GM18502 (cell line): ENCODE results near the gene KSR2.
"Not testable (repeated sequence)": the region's sequence is repeated elsewhere in the genome, so short reads cannot be mapped to it uniquely, and the experiment has no call there.

ENCODE experiments used
- ATAC-seq: cut with Tn5 transposase; IDR thresholded peaks from one replicate; pipeline ENCODE4 v1.9.1; 2021; ENCODE audit warnings: mild to moderate bottlenecking; ENCODE audit not compliant: unreplicated experiment, poor library complexity

KSR2 gene

DNA sequence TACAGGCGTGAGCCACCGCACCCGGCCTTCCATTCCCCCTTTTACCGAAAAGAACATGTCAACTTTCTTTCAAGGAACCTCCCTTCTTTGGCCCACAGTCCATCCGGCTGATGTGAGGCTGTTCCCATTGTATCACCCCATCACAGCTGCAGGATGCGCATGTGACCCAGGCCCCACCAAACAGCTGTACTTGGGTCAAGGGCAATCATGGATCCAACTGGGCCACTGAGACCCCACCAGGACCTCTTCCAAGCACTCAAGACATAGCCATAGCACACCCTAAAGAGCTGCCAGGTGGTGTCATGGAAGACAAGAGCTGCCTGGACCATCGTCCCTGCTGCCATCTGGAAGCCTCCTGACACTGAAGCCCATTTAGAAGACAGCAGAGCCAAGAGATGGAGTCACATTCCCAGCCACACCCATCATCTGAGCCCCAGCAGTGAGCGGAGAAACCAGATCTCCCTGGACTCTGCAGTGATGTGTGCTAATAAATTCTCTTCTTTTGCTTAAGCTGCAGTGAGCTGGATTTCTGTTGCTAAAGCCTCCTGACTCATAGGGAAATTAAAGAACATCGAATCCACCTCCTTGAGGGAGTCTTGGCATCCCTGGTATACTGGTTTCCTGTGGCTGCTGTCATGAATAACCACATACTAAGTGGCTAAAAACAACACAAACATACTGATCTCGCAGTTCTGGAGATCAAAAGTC is 105.6 kb downstream of the KSR2 start:
- no peak for ATAC-seq

- no peak for ATAC-seq
Measured at GRCh38 chr12:117861691-117862090, 107.1 kb downstream of the KSR2 start.

- not testable (repeated sequence) for ATAC-seq
Measured at GRCh38 chr12:117860787-117861290, 108.0 kb downstream of the KSR2 start.

DNA sequence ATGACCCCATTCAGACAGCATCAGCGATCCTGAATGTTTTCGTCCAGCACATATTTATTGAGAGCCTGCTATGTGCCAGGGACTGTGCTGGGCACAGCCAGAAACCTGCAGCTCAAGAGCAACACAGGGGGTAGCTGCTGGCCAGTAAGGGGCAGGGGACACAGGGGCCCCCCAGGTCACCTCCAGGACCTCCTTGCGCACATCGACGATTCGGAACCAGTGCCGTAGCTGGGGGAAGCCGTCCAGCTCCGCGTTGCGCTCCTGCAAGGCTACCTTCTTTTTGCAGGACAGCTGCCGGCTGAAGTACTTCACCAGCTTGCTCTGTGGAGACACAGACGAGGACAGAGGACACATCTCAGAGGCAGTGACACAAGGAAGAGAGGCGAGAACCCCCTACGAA is 108.7 kb downstream of the KSR2 start:
- no peak for ATAC-seq

DNA sequence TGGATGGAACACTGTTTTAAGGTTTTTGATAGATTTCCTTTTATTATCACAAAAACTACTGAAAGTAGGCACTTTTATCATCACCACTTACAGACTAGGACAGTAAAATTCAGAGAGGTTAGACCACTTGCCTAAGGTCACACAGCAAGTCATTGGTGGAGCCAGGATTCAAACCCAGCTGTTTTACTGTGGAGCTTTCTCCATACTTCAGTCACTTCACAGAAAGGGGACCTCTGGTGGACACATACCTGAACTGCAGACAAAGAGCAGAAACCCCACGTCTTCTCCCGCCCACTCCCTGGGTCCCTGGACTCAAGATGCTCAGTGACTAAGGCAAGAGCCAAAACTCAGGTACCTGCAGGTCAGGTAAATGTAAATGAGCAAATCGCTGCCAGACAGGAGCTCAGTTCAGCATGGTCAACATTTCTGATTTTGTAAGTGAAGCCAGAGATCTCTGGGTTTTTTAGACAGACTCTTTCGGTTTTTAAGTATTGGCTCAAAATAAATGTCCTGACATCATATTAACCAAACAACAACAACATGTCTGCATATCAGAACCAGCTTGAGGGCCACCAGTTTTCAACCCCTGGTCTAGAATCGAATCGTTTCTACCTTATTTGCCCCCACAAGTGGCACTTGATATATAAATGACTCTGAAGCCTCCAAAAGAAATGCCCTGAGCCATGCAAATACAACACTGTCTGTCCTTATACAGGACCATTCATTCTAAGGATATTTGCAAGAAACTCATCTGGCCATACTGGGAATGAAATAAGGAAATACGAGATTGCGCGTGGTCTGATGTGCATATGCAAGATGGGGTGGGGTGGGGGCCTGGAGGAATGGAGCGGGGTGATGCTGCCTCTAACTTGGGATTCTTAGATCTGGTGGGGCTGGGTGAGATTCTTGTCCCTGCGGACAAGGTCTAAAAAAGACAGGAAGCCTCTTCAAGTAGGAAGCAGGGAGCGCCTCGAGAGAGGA is 110.9 kb downstream of the KSR2 start:
- no peak for ATAC-seq

- not testable (repeated sequence) for ATAC-seq
Measured at GRCh38 chr12:117857139-117857538, 111.7 kb downstream of the KSR2 start.

DNA sequence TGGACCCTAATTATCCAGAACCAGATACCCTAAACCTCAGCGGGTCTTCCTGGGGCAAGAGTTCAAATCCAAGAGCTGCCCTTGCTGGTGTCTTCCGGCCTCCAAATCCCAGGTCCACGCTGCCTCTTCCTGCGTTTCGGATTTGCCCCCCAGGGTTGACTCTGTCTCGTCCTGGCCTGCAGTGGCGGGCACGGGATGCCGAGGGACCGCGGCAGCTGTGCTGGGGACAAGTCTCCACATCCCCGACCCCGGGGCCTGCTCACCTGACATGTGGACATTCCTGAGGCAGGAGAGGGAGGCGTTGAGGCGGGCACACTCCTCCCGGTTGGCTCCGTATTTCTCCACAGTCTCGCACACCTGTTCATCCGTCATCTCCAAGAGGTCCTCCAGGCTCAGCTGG is 113.6 kb downstream of the KSR2 start:
- no peak for ATAC-seq

DNA sequence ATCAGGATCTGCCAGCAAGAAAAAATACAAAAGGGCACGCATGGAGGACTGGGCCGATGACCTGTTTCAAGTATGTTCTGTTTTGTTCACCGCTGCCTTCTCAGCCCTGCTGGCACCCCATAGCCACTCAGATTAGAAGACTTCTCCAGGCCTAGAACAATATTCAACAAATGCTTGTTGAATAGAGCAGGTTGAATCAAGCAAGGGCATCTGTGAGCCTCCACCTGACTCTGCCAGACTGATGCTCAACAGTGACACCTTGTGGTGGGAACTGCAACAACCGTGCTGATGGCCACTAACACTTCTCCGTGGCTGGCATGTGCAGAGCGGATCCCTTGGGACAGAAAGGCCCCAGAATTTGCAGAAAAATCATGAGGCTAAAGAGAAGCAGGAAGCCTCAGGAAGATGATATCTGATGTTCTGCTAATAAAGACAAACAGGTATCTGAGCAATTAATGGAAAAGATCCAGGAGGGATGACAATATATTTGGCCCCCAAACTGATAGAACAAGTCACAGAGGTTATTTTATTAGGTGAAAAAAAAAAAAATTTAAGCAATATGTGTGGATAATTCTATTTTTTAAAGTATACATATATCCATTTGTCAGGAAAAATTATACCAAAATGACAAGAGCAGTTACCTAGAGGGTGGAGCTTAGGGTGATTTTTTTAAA is 114.3 kb downstream of the KSR2 start:
- ATAC-seq, result no peak

DNA sequence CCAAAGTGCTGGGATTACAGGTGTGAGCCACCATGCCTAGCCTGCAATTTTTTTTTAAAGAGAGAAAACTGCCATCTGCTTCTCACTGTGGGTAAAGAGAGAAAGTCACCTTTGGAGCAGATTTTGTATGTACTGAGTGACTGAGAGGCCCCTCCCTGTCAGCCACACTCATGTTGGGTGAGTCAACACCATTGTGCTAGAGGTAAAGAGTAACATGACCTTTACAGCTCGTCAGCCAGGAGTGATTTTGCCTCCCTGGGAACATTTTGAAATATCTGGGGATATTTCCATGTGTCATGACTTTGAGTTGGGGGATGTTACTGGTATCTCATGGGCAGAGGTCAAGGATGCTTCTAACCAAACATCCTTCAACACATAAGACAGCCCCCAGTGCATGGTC is 115.2 kb downstream of the KSR2 start:
- no peak for ATAC-seq

DNA sequence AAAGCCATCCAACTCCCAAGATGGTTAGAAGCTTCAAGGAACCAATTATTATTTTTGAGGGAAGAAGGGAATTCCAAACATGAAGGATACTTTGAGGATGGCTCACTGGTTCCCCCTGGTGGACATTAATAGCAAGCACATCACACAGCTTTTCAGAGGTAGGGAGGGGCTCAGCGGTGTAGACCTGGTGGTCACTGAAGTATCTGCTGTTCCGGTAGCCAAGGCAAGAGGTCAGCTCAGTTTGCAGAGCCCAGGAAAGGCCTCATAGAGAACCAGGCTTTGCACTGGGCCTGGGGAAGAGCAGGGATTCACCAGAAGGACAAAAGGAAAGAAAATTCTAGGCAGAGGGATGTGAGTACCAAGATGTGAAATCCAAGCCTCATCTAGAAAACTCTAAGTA is 118.7 kb downstream of the KSR2 start:
- no peak for ATAC-seq

DNA sequence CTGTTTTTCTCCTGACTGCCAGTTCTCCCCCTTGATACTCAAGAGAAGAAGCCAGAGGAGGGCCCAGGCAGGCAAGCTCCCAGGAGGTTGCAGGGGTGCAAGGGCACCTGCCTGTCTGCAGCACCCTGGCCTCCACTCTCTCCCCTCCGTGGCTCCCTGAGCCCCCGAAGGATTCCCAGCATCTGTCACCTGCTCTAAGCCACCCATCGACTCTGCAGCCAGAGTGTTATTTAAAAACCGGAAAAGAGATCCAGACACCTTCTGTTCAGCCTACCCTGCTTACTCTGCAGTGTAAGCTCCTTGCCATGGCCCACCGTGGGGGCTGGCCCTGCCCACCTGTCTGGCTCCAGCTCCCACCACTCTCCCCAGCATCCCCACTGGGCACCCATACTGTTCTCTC is 121.4 kb downstream of the KSR2 start:
- no peak for ATAC-seq

GRCh38 chr12:117845271-117845904 is 123.4 kb downstream of the KSR2 start:
- no peak for ATAC-seq

- no peak for ATAC-seq
Measured at GRCh38 chr12:117844114-117844830, 124.5 kb downstream of the KSR2 start.

DNA sequence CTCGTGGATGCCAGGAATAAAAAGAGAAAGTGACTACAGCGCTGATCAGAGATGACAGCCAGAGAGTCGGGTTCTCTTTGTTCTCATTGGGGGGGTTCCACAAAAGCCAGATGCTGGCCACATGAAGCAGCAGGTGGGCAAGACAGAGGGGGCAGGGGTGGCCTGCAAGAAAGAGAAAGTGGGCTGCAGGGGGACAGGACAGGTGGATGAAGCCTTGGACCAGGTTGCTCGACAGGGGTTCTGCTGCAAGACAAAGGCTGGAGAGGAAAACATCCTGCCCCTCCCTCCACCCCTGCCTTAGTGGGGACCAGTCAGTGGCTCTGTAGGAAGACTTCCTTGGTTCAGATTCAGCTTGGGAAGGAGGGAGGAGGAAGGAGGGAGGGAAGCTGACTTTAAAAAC is 126.2 kb downstream of the KSR2 start:
- no peak for ATAC-seq

GRCh38 chr12:117842220-117842619 is 126.6 kb downstream of the KSR2 start:
- ATAC-seq, result no peak

GRCh38 chr12:117837737-117838050 is 131.1 kb downstream of the KSR2 start:
- no peak for ATAC-seq

DNA sequence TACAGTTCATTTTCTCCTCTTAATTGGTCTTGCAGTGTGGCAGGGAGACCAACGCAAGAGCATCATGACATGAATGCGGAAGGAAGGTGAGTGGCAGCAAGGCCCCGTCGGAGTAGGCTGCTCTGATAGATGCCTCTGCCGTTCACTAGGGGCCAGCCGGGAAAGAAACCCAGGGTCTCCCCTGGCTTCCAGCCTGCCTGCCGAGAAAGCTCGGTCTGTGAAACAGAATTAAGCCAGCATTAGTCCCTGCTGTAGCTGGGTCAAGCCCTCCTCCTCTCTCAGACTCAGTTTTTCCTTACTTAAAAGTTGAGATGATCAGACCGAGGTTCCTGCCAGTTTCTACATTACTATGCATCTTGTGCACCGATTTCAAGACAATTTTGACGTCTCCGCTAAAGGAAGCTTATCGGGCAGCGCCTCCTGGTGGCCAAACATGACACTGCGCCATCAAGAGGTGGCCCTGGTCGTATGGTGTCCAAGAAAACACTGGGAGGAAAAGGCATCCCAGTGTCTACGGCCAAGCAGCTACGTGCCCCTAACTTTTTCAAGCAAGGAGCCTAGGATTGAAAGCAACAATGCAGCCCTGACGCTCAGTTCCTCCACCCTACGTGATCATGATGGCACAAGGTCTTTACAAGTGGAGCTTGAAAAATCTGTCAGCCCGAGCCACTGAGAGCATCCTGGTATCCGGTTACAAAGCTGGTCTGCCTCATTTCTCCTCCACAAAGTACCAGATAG is 131.6 kb downstream of the KSR2 start:
- ATAC-seq, result no peak

- ATAC-seq, result no peak
Measured at GRCh38 chr12:117836476-117836875, 132.3 kb downstream of the KSR2 start.

DNA sequence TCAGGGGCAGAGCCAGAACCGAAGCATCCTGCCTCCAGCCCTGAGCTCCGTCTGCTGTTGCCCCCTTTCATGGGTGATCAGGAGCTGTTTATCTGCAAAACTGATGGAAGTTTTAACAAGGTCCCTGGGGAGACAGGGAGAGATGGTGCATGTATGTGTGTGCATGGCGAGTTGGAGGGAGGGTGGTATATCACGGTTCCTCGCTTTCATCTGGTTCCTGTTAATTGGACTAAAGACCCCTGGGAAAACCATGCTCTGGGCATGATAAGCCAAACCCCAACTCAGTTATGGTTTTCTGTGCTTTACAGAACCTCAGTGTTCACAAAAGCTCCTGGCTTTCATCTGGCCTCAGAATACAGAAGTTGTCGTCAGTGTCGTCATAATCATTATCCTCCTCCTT is 133.6 kb downstream of the KSR2 start:
- ATAC-seq, result no peak
